Spleen (tissue), 11 donors: ENCODE results near the gene CACNB3. TPM values are rescaled to one million over a fixed set of nuclear protein-coding genes. Genes with fewer than 3 reads are reported as not detected.

ENCODE experiments used
- DNase-seq: peaks from one replicate; pipeline ENCODE4 v3.0.0-alpha.2; 2020
- H3K27ac ChIP-seq, 8 donors: fragments of 200-600 bp; sonication (generic) in 7 of 8; 1 replicate in 4 of 8; 2 replicates in 4 of 8; pipeline versions ENCODE4 v1.5.0 to v1.8.0; 2016 to 2021; ENCODE audit warnings: inconsistent platforms in 4 of 8, mild to moderate bottlenecking in 4 of 8, moderate library complexity in 1 of 8
- H3K27me3 ChIP-seq, 7 donors: fragments of 200-600 bp; sonication (generic) in 6 of 7; replicated peaks in 1 of 7; 1 replicate in 4 of 7; 2 replicates in 3 of 7; pipeline versions ENCODE4 v1.5.0 to v1.8.0; 2016 to 2021; ENCODE audit warnings: inconsistent platforms in 3 of 7, mild to moderate bottlenecking in 1 of 7
- H3K36me3 ChIP-seq, 6 donors: fragments of 200-600 bp; sonication (generic) in 5 of 6; 1 replicate in 4 of 6; 2 replicates in 2 of 6; pipeline versions ENCODE4 v1.5.0 to v1.8.0; 2016 to 2021; ENCODE audit warnings: inconsistent platforms in 2 of 6
- H3K4me1 ChIP-seq, 6 donors: fragments of 200-600 bp; sonication (generic) in 5 of 6; 1 replicate in 3 of 6; 2 replicates in 3 of 6; pipeline versions ENCODE4 v1.5.0 to v1.8.0; 2016 to 2021; ENCODE audit warnings: inconsistent platforms in 3 of 6
- H3K4me3 ChIP-seq, 8 donors: fragments of 200-600 bp; sonication (generic) in 7 of 8; 1 replicate in 4 of 8; 2 replicates in 4 of 8; pipeline versions ENCODE4 v1.5.0 to v1.8.0; 2016 to 2021; ENCODE audit warnings: inconsistent platforms in 4 of 8, mild to moderate bottlenecking in 4 of 8, moderate library complexity in 2 of 8
- H3K9me3 ChIP-seq, 8 donors: fragments of 200-600 bp; sonication (generic) in 7 of 8; 1 replicate in 4 of 8; 2 replicates in 4 of 8; pipeline versions ENCODE4 v1.5.0 to v1.8.0; 2016 to 2021; ENCODE audit warnings: inconsistent platforms in 4 of 8
- POLR2A ChIP-seq, 3 donors: fragments of 450-650 bp; IDR thresholded peaks; one replicate each; pipeline ENCODE4 v1.5.1; 2017; ENCODE audit warnings: antibody characterized with exemption in 3 of 3, mild to moderate bottlenecking in 1 of 3
- POLR2AphosphoS5 ChIP-seq, 3 donors: sonication (generic); formaldehyde crosslinking; IDR thresholded peaks; one replicate each; pipeline ENCODE4 v1.5.1; 2017; ENCODE audit warnings: antibody characterized with exemption in 3 of 3
- WGBS, 5 donors: extraction: QIAGEN DNeasy Blood & Tissue Kit in 3 of 5; methylation state at CpG; one replicate each; pipeline versions ENCODE4 v1.1.5 to v1.1.7; 2013 to 2018; 5-methylcytosine and 5-hydroxymethylcytosine counted together
- intact Hi-C: fragments of 100-400 bp; cut with DNase I; formaldehyde crosslinking; loops from one replicate; pipeline ENCODE4 v1.15.0; 2023; ENCODE audit warnings: low total_unique reads
- polyA plus RNA-seq, 3 donors: library from polyadenylated mRNA; stranded (reverse); fragments of 200-250 nt; gene quantifications; one replicate each; pipeline ENCODE4 v1.2.1, GENCODE V29; 2013
- total RNA-seq, 7 donors: library from RNA; depleted of rRNA in 3 of 7; stranded (reverse); fragments of >200 nt in 3 of 7; fragmentation: NEBNext Ultra II Directional in 4 of 7; extraction: Animal tissue kit (Norgen Biotek cat#: 25700) in 4 of 7; gene quantifications; one replicate each; pipeline versions ENCODE4 v1.1.0 to v1.2.1, GENCODE V29; 2016 to 2021
- TF ChIP-seq, protein P1 (sequence below), 11 experiments: fragments of 200-600 bp in 7 of 11; fragments of 450-650 bp in 4 of 11; sonication (generic) in 4 of 11; IDR thresholded peaks in 8 of 11; conservative IDR thresholded peaks in 3 of 11; 1 replicate in 7 of 11; 2 replicates in 4 of 11; pipeline versions ENCODE4 v1.4.0 to v1.8.0; 2016 to 2021; ENCODE audit warnings: antibody characterized with exemption in 11 of 11, inconsistent platforms in 4 of 11, mild to moderate bottlenecking in 1 of 11
- donor health status: healthy with polysubstance abuse.
- donor health status: DM: no; HTN: no; CAD: no; lungs with moderate emphysema.
- donor health status: DM: no; HTN: no; CAD: no.
- donor health status: Bipolar disorder and iron deficiency.
- donor health status: healthy.
- donor health status: DM: no; HTN: no; CAD: no.
- donor health status: DM: yes; HTN: yes; CAD: no.

The CACNB3 gene
- total and polyA plus RNA-seq, 10 donors, result 2.5 to 16.1 (median 6.0) TPM

DNA sequence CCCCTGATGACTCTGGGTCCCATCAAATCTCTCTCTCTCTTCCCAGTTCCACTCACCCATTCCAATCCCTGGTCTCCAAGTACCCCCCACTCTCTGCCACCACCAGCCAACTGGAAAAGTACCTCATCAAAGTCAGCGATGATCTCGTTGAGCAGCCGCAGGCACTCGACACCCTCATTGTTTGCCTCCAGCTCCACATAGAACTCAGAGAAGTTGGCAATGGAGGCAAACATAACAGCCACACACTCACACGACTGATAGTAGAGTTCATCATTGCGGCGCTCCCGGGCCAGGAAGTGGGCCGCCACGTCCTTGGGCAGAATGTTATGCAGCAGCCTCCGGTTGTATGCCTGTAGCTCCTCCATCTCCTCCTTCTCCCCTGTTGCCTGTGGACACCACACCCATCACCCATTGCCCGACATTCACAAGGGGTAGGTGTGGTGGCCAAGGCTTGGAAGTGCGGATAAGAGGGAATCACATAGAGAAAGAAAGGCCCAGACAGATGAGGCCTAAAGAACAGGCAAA is 46.6 kb upstream of the CACNB3 start:
- no peak overlapping the region for H3K4me3 ChIP-seq
- H3K36me3 ChIP-seq, result peaks cover 0 to 69% (median 7%) of the 10 kb centered on the region in 6 donors
- TF ChIP-seq, protein P1, sequence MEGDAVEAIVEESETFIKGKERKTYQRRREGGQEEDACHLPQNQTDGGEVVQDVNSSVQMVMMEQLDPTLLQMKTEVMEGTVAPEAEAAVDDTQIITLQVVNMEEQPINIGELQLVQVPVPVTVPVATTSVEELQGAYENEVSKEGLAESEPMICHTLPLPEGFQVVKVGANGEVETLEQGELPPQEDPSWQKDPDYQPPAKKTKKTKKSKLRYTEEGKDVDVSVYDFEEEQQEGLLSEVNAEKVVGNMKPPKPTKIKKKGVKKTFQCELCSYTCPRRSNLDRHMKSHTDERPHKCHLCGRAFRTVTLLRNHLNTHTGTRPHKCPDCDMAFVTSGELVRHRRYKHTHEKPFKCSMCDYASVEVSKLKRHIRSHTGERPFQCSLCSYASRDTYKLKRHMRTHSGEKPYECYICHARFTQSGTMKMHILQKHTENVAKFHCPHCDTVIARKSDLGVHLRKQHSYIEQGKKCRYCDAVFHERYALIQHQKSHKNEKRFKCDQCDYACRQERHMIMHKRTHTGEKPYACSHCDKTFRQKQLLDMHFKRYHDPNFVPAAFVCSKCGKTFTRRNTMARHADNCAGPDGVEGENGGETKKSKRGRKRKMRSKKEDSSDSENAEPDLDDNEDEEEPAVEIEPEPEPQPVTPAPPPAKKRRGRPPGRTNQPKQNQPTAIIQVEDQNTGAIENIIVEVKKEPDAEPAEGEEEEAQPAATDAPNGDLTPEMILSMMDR (IDR thresholded peaks at IDR 0.05 in 8 of 11, conservative IDR thresholded peaks at IDR 0.05 in 3 of 11), result no peak
- TF ChIP-seq POLR2A (IDR thresholded peaks at IDR 0.05) (no peak), POLR2AphosphoS5 (IDR thresholded peaks at IDR 0.05) (no peak)
- peak; percentile 32 for DNase-seq
- no peaks in the 10 kb centered on the region for H3K9me3 ChIP-seq
- H3K4me1 ChIP-seq, result peaks cover 0 to 15% (median 0%) of the 10 kb centered on the region in 6 donors
- intact Hi-C loops, result no loop called here
- WGBS, 5 donors, result 87 to 93% (median 91%) methylated on average over 13 of the region's 13 CpGs
- no peaks in the 10 kb centered on the region for H3K27me3 ChIP-seq
- no peak overlapping the region for H3K27ac ChIP-seq

DNA sequence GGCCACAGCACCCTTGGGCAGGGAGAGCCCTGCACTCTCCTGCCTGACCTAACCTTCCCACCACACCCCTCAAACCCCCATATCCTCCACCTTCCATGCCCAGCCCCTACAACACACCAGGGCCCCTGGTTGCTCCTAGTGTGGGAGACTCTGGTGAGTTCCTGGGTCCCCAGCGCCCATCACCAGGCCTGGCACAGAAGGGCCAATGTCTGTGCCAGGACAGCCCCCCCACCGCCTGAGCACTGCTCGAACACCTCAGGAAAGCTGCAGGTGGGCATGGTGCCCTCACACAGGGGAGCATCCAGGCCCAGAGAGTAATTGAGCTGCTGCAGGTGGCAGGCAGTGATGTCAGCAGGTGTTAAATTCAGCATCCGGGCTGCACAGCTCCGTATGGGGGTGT is 44.6 kb upstream of the CACNB3 start:
- TF ChIP-seq, protein P1 (IDR thresholded peaks at IDR 0.05 in 8 of 11, conservative IDR thresholded peaks at IDR 0.05 in 3 of 11), result no peak
- TF ChIP-seq POLR2AphosphoS5 (IDR thresholded peaks at IDR 0.05) (no peak), POLR2A (IDR thresholded peaks at IDR 0.05) (no peak)
- no peaks in the 10 kb centered on the region for H3K27me3 ChIP-seq
- H3K9me3 ChIP-seq, result no peaks in the 10 kb centered on the region
- no peaks in the 10 kb centered on the region for H3K4me1 ChIP-seq
- intact Hi-C loops, result no loop called here
- H3K36me3 ChIP-seq, result peaks cover 0 to 68% (median 7%) of the 10 kb centered on the region in 6 donors
- H3K4me3 ChIP-seq, result no peak overlapping the region
- no peak overlapping the region for H3K27ac ChIP-seq
- 89 to 100% (median 93%) methylated on average over 5 of the region's 5 CpGs for WGBS, 5 donors
- no peak for DNase-seq

DNA sequence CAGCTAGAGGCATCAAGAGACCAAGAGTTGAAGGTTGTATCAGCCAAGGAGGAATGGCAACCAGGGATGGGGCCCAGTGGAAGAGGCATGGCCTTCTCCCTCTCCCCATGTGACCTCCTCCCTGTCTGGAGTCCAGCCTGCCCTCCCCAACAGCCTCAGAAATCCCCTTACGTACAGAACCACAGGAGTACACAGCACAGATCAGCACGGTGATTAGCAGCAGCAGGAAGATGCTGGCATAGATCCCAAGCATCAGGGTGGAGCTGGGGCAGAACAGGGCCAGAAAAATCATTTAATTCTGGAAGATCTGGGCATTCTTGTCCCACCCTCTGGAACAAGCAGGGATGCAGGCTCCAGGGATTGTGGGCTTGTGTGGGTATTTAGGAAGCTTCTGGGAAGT is 43.8 kb upstream of the CACNB3 start:
- Histone ChIP-seq H3K36me3 (peaks cover 0 to 66% (median 7%) of the 10 kb centered on the region in 6 donors), H3K4me1 (no peaks in the 10 kb centered on the region)
- intact Hi-C loops, result no loop called here

DNA sequence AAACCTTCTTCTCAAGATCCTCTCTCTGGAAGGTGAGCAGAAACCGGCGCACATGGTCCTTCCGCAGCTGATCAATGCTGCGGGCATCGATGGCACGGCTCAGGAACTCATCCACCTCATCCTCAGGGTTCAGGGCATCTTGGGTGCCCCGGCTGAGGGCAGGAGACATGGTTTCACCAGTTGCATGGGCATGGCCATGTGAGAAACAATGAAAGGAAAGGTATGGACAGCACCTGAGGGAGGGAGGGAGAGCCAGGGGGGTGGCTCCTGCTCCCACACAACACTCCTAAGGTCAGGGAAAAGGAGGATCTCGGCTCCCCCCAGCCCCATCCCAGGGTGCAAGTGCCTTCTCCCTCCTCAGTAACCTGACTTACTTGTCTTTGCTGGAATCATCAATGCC is 43.0 kb upstream of the CACNB3 start:
- 91 to 99% (median 95%) methylated on average over 8 of the region's 8 CpGs for WGBS, 5 donors
- intact Hi-C loops, result no loop called here
- H3K4me1 ChIP-seq, result peaks cover 0 to 2% (median 0%) of the 10 kb centered on the region in 6 donors
- no peak for DNase-seq
- no peak overlapping the region for H3K27ac ChIP-seq
- H3K4me3 ChIP-seq, result no peak overlapping the region
- no peak for TF ChIP-seq POLR2AphosphoS5 (IDR thresholded peaks at IDR 0.05)
- no peak for TF ChIP-seq POLR2A (IDR thresholded peaks at IDR 0.05)
- TF ChIP-seq, protein P1 (IDR thresholded peaks at IDR 0.05 in 8 of 11, conservative IDR thresholded peaks at IDR 0.05 in 3 of 11), result no peak
- H3K27me3 ChIP-seq, result no peaks in the 10 kb centered on the region
- H3K9me3 ChIP-seq, result no peaks in the 10 kb centered on the region
- peaks cover 0 to 65% (median 7%) of the 10 kb centered on the region in 6 donors for H3K36me3 ChIP-seq

More for the DNA sequence above, 43.8 kb upstream of the CACNB3 start:
- DNase-seq, result no peak
- 47 to 70% (median 61%) methylated on average over 2 of the region's 2 CpGs for WGBS, 5 donors
- no peaks in the 10 kb centered on the region for H3K9me3 ChIP-seq
- TF ChIP-seq, protein P1 (IDR thresholded peaks at IDR 0.05 in 8 of 11, conservative IDR thresholded peaks at IDR 0.05 in 3 of 11), result no peak
- TF ChIP-seq POLR2A (IDR thresholded peaks at IDR 0.05) (no peak), POLR2AphosphoS5 (IDR thresholded peaks at IDR 0.05) (no peak)
- no peaks in the 10 kb centered on the region for H3K27me3 ChIP-seq
- H3K27ac ChIP-seq, result no peak overlapping the region
- no peak overlapping the region for H3K4me3 ChIP-seq
